MCF 10A (cell line): ENCODE measurements around the gene SIK2. TPM values are rescaled to one million over a fixed set of nuclear protein-coding genes. Genes with fewer than 3 reads are reported as not detected.

Experiments used
- BruUV-seq: library from RNA; stranded (reverse); fragments of 400-500 nt; replicated peaks from 2 replicates; lab custom pipeline; 2021; lab: Mats Ljungman, UMichigan
- CTCF ChIA-PET: fragments of 300-600 bp; sonication (Branson Sonifier 250); formaldehyde crosslinking; extraction: SDS; loops from one replicate; lab custom pipeline; 2021; ENCODE audit warnings: antibody characterized with exemption, inconsistent platforms; lab: Yijun Ruan, JAX
- POLR2A ChIA-PET: fragments of 300-600, 350-650 bp; sonication (Branson Sonifier 250); formaldehyde crosslinking; extraction: SDS; loops from one replicate; lab custom pipeline; 2020; ENCODE audit warnings: antibody characterized with exemption, inconsistent platforms; lab: Yijun Ruan, JAX
- DNase-seq: peaks from one replicate; pipeline ENCODE4 v3.0.0-alpha.2; 2018; ENCODE audit not compliant: unreplicated experiment
- H3K27ac Mint-ChIP-seq: one replicate; pipeline ENCODE4 v1.8.0; 2022; ENCODE audit warnings: mild to moderate bottlenecking, low read depth, mixed read lengths; ENCODE audit not compliant: unreplicated experiment
- H3K27me3 Mint-ChIP-seq: one replicate; pipeline ENCODE4 v1.8.0; 2022; ENCODE audit warnings: mixed read lengths; ENCODE audit not compliant: insufficient read depth, unreplicated experiment
- H3K36me3 Mint-ChIP-seq: one replicate; pipeline ENCODE4 v1.8.0; 2022; ENCODE audit warnings: mild to moderate bottlenecking, moderate library complexity, mixed read lengths; ENCODE audit not compliant: insufficient read depth, unreplicated experiment
- H3K4me1 Mint-ChIP-seq: one replicate; pipeline ENCODE4 v1.8.0; 2022; ENCODE audit warnings: mixed read lengths; ENCODE audit not compliant: insufficient read depth, unreplicated experiment
- H3K4me3 Mint-ChIP-seq: one replicate; pipeline ENCODE4 v1.8.0; 2022; ENCODE audit warnings: mild to moderate bottlenecking, moderate library complexity, mixed read lengths; ENCODE audit not compliant: unreplicated experiment
- H3K9me3 Mint-ChIP-seq: one replicate; pipeline ENCODE4 v1.8.0; 2022; ENCODE audit warnings: mixed read lengths; ENCODE audit not compliant: unreplicated experiment
- CTCF ChIP-seq: fragments of 200-600 bp; IDR thresholded peaks from one replicate; pipeline ENCODE4 v1.8.0; 2022; ENCODE audit warnings: antibody characterized with exemption, mild to moderate bottlenecking; ENCODE audit not compliant: unreplicated experiment
- intact Hi-C: fragments of 100-400 bp; cut with micrococcal nuclease; formaldehyde crosslinking; loops from 2 replicates; pipeline ENCODE4 v1.14.1; 2022
- total RNA-seq: library from RNA; stranded (reverse); gene quantifications from 2 replicates; pipeline ENCODE4 v1.2.3, GENCODE V29; 2022

Gene SIK2
- total RNA-seq, 1 experiment from 2014 or later = 13.7 TPM

- no peak overlapping the region for H3K4me3 Mint-ChIP-seq
- no TSS peak for BruUV-seq
- H3K4me1 Mint-ChIP-seq = no peaks in the 10 kb centered on the region
- CTCF ChIA-PET = no interaction called here
- no peaks in the 10 kb centered on the region for H3K9me3 Mint-ChIP-seq
- intact Hi-C loops = no loop called here
- TF ChIP-seq CTCF = no peak
- POLR2A ChIA-PET = no interaction called here
- H3K36me3 Mint-ChIP-seq = no peaks in the 10 kb centered on the region
- no peak for DNase-seq
- no peaks in the 10 kb centered on the region for H3K27me3 Mint-ChIP-seq
- H3K27ac Mint-ChIP-seq = no peak overlapping the region
Measured at GRCh38 chr11:111571829-111572501, 30.3 kb upstream of the SIK2 start.

GRCh38 chr11:111572581-111572980 is 29.7 kb upstream of the SIK2 start:
- no peak for DNase-seq
- ChIA-PET POLR2A (no interaction called here), CTCF (interaction anchor here (1.1 kb wide), 1 partner anchor 13 kb away, joined by 3 read pairs; no protein-coding TSS in a partner anchor)
- no peak for TF ChIP-seq CTCF
- Mint-ChIP-seq H3K27me3 (no peaks in the 10 kb centered on the region), H3K4me1 (no peaks in the 10 kb centered on the region), H3K36me3 (no peaks in the 10 kb centered on the region), H3K27ac (no peak overlapping the region), H3K9me3 (no peaks in the 10 kb centered on the region), H3K4me3 (no peak overlapping the region)
- no TSS peak for BruUV-seq
- intact Hi-C loops = no loop called here

GRCh38 chr11:111573821-111574249 is 28.4 kb upstream of the SIK2 start:
- H3K9me3 Mint-ChIP-seq = no peaks in the 10 kb centered on the region
- no TSS peak for BruUV-seq
- no peaks in the 10 kb centered on the region for H3K36me3 Mint-ChIP-seq
- CTCF ChIA-PET = interaction anchor here (0.7 to 1.1 kb wide), 4 partner anchors 12 to 128 kb away, joined by 3 read pairs; no protein-coding TSS in a partner anchor
- H3K27ac Mint-ChIP-seq = no peak overlapping the region
- POLR2A ChIA-PET = interaction anchor here (0.6 kb wide), 1 partner anchor 10 kb away, joined by 3 read pairs; no protein-coding TSS in a partner anchor
- intact Hi-C loops = no loop called here
- H3K4me1 Mint-ChIP-seq = no peaks in the 10 kb centered on the region
- H3K27me3 Mint-ChIP-seq = no peaks in the 10 kb centered on the region
- no peak for TF ChIP-seq CTCF
- DNase-seq = no peak
- H3K4me3 Mint-ChIP-seq = no peak overlapping the region

- intact Hi-C loops = no loop called here
- Mint-ChIP-seq H3K9me3 (no peaks in the 10 kb centered on the region), H3K27ac (no peak overlapping the region), H3K4me1 (no peaks in the 10 kb centered on the region), H3K27me3 (no peaks in the 10 kb centered on the region), H3K36me3 (no peaks in the 10 kb centered on the region), H3K4me3 (no peak overlapping the region)
- no peak for DNase-seq
- BruUV-seq = no TSS peak
- POLR2A ChIA-PET = no interaction called here
- no peak for TF ChIP-seq CTCF
- CTCF ChIA-PET = interaction anchor here (0.8 kb wide), 1 partner anchor 16 kb away, joined by 3 read pairs; no protein-coding TSS in a partner anchor
Measured at GRCh38 chr11:111574373-111575225, 27.6 kb upstream of the SIK2 start.
